GM12878 (cell line): Measurements from ENCODE around the gene MIAT. TPM values are rescaled to one million over a fixed set of nuclear protein-coding genes. Genes with fewer than 3 reads are reported as not detected.

Experiments used
- ASH2L ChIP-seq: fragments of 300-600, 200-600 bp; sonication (generic); IDR thresholded peaks from 2 replicates; pipeline ENCODE4 v1.6.1; 2017; ENCODE audit warnings: low read depth, mild to moderate bottlenecking, borderline replicate concordance
- ATF2 ChIP-seq: IDR thresholded peaks from 2 replicates; pipeline ENCODE4 v1.6.1; 2012; ENCODE audit warnings: low read length, inconsistent platforms
- ATF7 ChIP-seq: fragments of 450-650 bp; IDR thresholded peaks from 2 replicates; pipeline ENCODE4 v1.6.1; 2016; ENCODE audit warnings: low read depth, mild to moderate bottlenecking
- BACH1 ChIP-seq: fragments of 450-650 bp; IDR thresholded peaks from 2 replicates; pipeline ENCODE4 v1.6.1; 2017; ENCODE audit warnings: mild to moderate bottlenecking, borderline replicate concordance
- BCL11A ChIP-seq: IDR thresholded peaks from 2 replicates; pipeline ENCODE4 v1.6.1; 2011; ENCODE audit warnings: low read depth, low read length
- BHLHE40 ChIP-seq, 2 experiments: fragments of 450-650 bp in 1 of 2; IDR thresholded peaks; 2 replicates each; pipeline ENCODE4 v1.6.1; 2011 to 2017; ENCODE audit warnings: low read depth in 2 of 2, borderline replicate concordance in 1 of 2, improper control_type of control experiment in 1 of 2, low read length in 1 of 2, mild to moderate bottlenecking in 1 of 2
- CBFB ChIP-seq: IDR thresholded peaks from 2 replicates; pipeline ENCODE4 v1.6.1; 2016; ENCODE audit warnings: antibody characterized with exemption, low read depth
- CHD1 ChIP-seq: IDR thresholded peaks from 2 replicates; pipeline ENCODE4 v1.6.1; 2012; ENCODE audit warnings: low read depth, low read length, improper control_type of control experiment
- CREM ChIP-seq: IDR thresholded peaks from 2 replicates; pipeline ENCODE4 v1.6.1; 2014; ENCODE audit warnings: antibody characterized with exemption, low read depth
- FOS ChIP-seq: IDR thresholded peaks from 3 replicates; pipeline ENCODE4 v1.6.1; 2011; ENCODE audit warnings: borderline replicate concordance; ENCODE audit not compliant: insufficient read length; ENCODE audit errors: extremely low read depth
- HDAC6 ChIP-seq: fragments of 200-600 bp; sonication (generic); IDR thresholded peaks from one replicate; pipeline ENCODE4 v1.8.0; 2017; ENCODE audit warnings: antibody characterized with exemption; ENCODE audit not compliant: unreplicated experiment
- IRF3 ChIP-seq: fragments of 450-650 bp; IDR thresholded peaks from 2 replicates; pipeline ENCODE4 v1.6.1; 2014; ENCODE audit warnings: mild to moderate bottlenecking
- IRF5 ChIP-seq: fragments of 450-650 bp; IDR thresholded peaks from 2 replicates; pipeline ENCODE4 v1.6.1; 2017; ENCODE audit warnings: borderline replicate concordance
- KDM1A ChIP-seq: fragments of 200-600 bp; sonication (generic); IDR thresholded peaks from 2 replicates; pipeline ENCODE4 v1.6.1; 2016; ENCODE audit warnings: borderline replicate concordance
- MEF2A ChIP-seq: IDR thresholded peaks from 2 replicates; pipeline ENCODE4 v1.6.1; 2011; ENCODE audit warnings: low read depth, mild to moderate bottlenecking, low read length, moderate library complexity; ENCODE audit not compliant: insufficient read depth
- MYC ChIP-seq: IDR thresholded peaks from 2 replicates; pipeline ENCODE4 v1.6.1; 2011; ENCODE audit warnings: mild to moderate bottlenecking, low read length, moderate library complexity, inconsistent platforms; ENCODE audit not compliant: insufficient read depth, insufficient replicate concordance, insufficient read length, severe bottlenecking
- NFYB ChIP-seq: IDR thresholded peaks from 2 replicates; pipeline ENCODE4 v1.6.1; 2011; ENCODE audit warnings: low read depth, mild to moderate bottlenecking, low read length, improper control_type of control experiment, moderate library complexity; ENCODE audit not compliant: insufficient read depth
- NRF1 ChIP-seq: conservative IDR thresholded peaks from 2 replicates; pipeline ENCODE4 v1.6.1; 2011; ENCODE audit warnings: mild to moderate bottlenecking, low read depth, low read length, improper control_type of control experiment
- SREBF1 ChIP-seq: IDR thresholded peaks from 2 replicates; pipeline ENCODE4 v1.6.1; 2012; ENCODE audit warnings: mild to moderate bottlenecking, low read length
- STAT1 ChIP-seq: fragments of 450-650 bp; conservative IDR thresholded peaks from 2 replicates; pipeline ENCODE4 v1.6.1; 2014; ENCODE audit warnings: antibody characterized with exemption, mild to moderate bottlenecking
- STAT3 ChIP-seq: IDR thresholded peaks from 2 replicates; pipeline ENCODE4 v1.6.1; 2011; ENCODE audit warnings: low read depth, low read length, improper control_type of control experiment
- SUPT20H ChIP-seq: IDR thresholded peaks from 2 replicates; pipeline ENCODE4 v1.6.1; 2011; ENCODE audit warnings: low read depth, mild to moderate bottlenecking, low read length, moderate library complexity, borderline replicate concordance; ENCODE audit not compliant: control insufficient read depth
- SUZ12 ChIP-seq: fragments of 200-600 bp; sonication (generic); IDR thresholded peaks from one replicate; pipeline ENCODE4 v1.6.1; 2018; ENCODE audit warnings: antibody characterized with exemption, mild to moderate bottlenecking; ENCODE audit not compliant: unreplicated experiment
- TARDBP ChIP-seq: IDR thresholded peaks from 2 replicates; pipeline ENCODE4 v1.6.1; 2016; ENCODE audit warnings: borderline replicate concordance
- TCF12 ChIP-seq: IDR thresholded peaks from 2 replicates; pipeline ENCODE4 v1.6.1; 2011; ENCODE audit warnings: low read depth, mild to moderate bottlenecking, low read length
- USF2 ChIP-seq: IDR thresholded peaks from 2 replicates; pipeline ENCODE4 v1.6.1; 2011; ENCODE audit warnings: low read depth, low read length, improper control_type of control experiment, borderline replicate concordance
- ZZZ3 ChIP-seq: IDR thresholded peaks from 2 replicates; pipeline ENCODE4 v1.6.1; 2011; ENCODE audit warnings: low read depth; ENCODE audit not compliant: control insufficient read depth, insufficient read length
- polyA plus RNA-seq, 11 experiments: library from polyadenylated mRNA; depleted of rRNA in 4 of 11; unstranded in 6 of 11; stranded (reverse) in 5 of 11; fragments of >200 nt; fragmentation: Nextera tagmentation in 4 of 11; fragmentation: Illumina TruSeq in 1 of 11; extraction: Ambion mirVana in 4 of 11; extraction: Trizol in 1 of 11; gene quantifications; 1 replicate in 1 of 11; 2 replicates in 10 of 11; pipeline versions ENCODE4 v1.2.1 to v1.2.3, GENCODE V29; 2011 to 2016; ENCODE audit warnings: inconsistent platforms in 2 of 11, missing spikeins in 2 of 11, low read depth in 1 of 11
- total RNA-seq, 4 experiments: library from RNA; depleted of rRNA in 3 of 4; stranded (reverse); fragments of >200 nt in 3 of 4; fragmentation: Illumina TruSeq in 1 of 4; extraction: Trizol in 1 of 4; gene quantifications; 2 replicates each; pipeline versions ENCODE4 v1.2.1 to v1.2.3, GENCODE V29; 2013 to 2021

Gene MIAT
- total and polyA plus RNA-seq, 10 of the 15 experiments (the other 5 are each of a cell fraction or from before 2014, with no cell fraction given), result 0.39 to 13.7 (median 4.6) TPM

- no peak for TF ChIP-seq MYC
- no peak for TF ChIP-seq FOS
- no peak for TF ChIP-seq HDAC6
- no peak for TF ChIP-seq NRF1
- TF ChIP-seq IRF5, result no peak
- TF ChIP-seq TARDBP, result peak; percentile 81; the same call in 1 of the 2 replicates
- TF ChIP-seq CBFB, result peak; percentile 100
- TF ChIP-seq SUZ12, result no peak
- TF ChIP-seq STAT1, result no peak
- TF ChIP-seq NFYB, result no peak
- no peak for TF ChIP-seq STAT3
- no peak for TF ChIP-seq SUPT20H
- TF ChIP-seq IRF3, result no peak
- no peak for TF ChIP-seq KDM1A
- TF ChIP-seq BHLHE40 (IDR thresholded peaks at IDR 0.05; ENCODE audit: borderline replicate concordance in 1 of 2, low read depth in 2 of 2, low read length in 1 of 2), result peak; percentile 92 to 93
- no peak; the same call in 1 of the 2 replicates for TF ChIP-seq USF2
- TF ChIP-seq ATF2, result peak; percentile 97
- TF ChIP-seq ATF7, result peak; percentile 95
- TF ChIP-seq BCL11A, result peak; percentile 99
- TF ChIP-seq SREBF1, result no peak
- no peak for TF ChIP-seq ZZZ3
- TF ChIP-seq CHD1, result no peak
- no peak for TF ChIP-seq ASH2L
- peak; percentile 97 for TF ChIP-seq CREM
- TF ChIP-seq MEF2A, result peak; percentile 100
- peak; percentile 94; the same call in 1 of the 2 replicates for TF ChIP-seq BACH1
- TF ChIP-seq TCF12, result peak; percentile 100
These were observed 47.1 kb upstream of the MIAT start (continued) for GRCh38 chr22:26610072-26610958.
